PC-9 (cell line): ENCODE results near the gene NCBP2L. TPM values are rescaled to one million over a fixed set of nuclear protein-coding genes. Genes with fewer than 3 reads are reported as not detected.

Experiments used
- BruUV-seq: library from RNA; stranded (reverse); fragments of 400-500 nt; replicated peaks from 2 replicates; lab custom pipeline; 2021; lab: Mats Ljungman, UMichigan
- CTCF ChIA-PET: fragments of 300-600 bp; sonication (Branson Sonifier 250); formaldehyde crosslinking; loops from one replicate; lab custom pipeline; 2022; ENCODE audit warnings: antibody characterized with exemption; lab: Charles Lee
- POLR2A ChIA-PET: fragments of 300-600 bp; sonication (Branson Sonifier 250); formaldehyde crosslinking; loops from one replicate; lab custom pipeline; 2022; ENCODE audit warnings: antibody characterized with exemption; ENCODE audit not compliant: unreplicated experiment; lab: Charles Lee
- DNase-seq, 2 experiments: peaks; one replicate each; pipeline versions ENCODE4 v3.0.0 to v3.0.0-alpha.2; 2015 to 2022; ENCODE audit warnings: mixed read lengths in 1 of 2
- H2AFZ ChIP-seq: fragments of 200-600 bp; sonication (generic); 2 replicates; pipeline ENCODE4 v1.8.1; 2017; ENCODE audit warnings: antibody characterized with exemption
- H3F3A ChIP-seq: fragments of 200-600 bp; sonication (generic); 2 replicates; pipeline ENCODE4 v1.8.1; 2017; ENCODE audit warnings: antibody characterized with exemption, mild to moderate bottlenecking, low read depth; ENCODE audit not compliant: insufficient read depth
- H3K27ac ChIP-seq: fragments of 200-600 bp; sonication (generic); 2 replicates; pipeline ENCODE4 v1.6.1; 2016; ENCODE audit warnings: mixed run types
- H3K27me3 ChIP-seq: fragments of 200-600 bp; sonication (generic); 2 replicates; pipeline ENCODE4 v1.6.1; 2016; ENCODE audit warnings: low read depth, mixed run types; ENCODE audit not compliant: insufficient read depth
- H3K36me3 ChIP-seq: fragments of 200-600 bp; sonication (generic); 2 replicates; pipeline ENCODE4 v1.6.1; 2016; ENCODE audit warnings: low read depth, mixed run types
- H3K4me1 ChIP-seq: fragments of 200-600 bp; sonication (generic); replicated peaks from 2 replicates; pipeline ENCODE4 v1.6.1; 2016; ENCODE audit warnings: mixed run types; ENCODE audit not compliant: insufficient read depth
- H3K4me2 ChIP-seq: fragments of 200-600 bp; sonication (generic); 2 replicates; pipeline ENCODE4 v1.6.1; 2017; ENCODE audit warnings: mixed run types
- H3K4me3 ChIP-seq: fragments of 200-600 bp; sonication (generic); 2 replicates; pipeline ENCODE4 v1.6.1; 2016; ENCODE audit warnings: mixed run types
- H3K79me2 ChIP-seq: fragments of 200-600 bp; sonication (generic); 2 replicates; pipeline ENCODE4 v1.6.1; 2017; ENCODE audit warnings: low read depth, mixed run types
- H3K9me2 ChIP-seq: fragments of 200-600 bp; sonication (generic); 2 replicates; pipeline ENCODE4 v1.8.1; 2017; ENCODE audit warnings: mild to moderate bottlenecking; ENCODE audit not compliant: insufficient read depth
- H3K9me3 ChIP-seq: fragments of 200-600 bp; sonication (generic); 2 replicates; pipeline ENCODE4 v1.8.1; 2016; ENCODE audit warnings: low read depth; ENCODE audit not compliant: insufficient read depth
- H4K20me1 ChIP-seq: fragments of 200-600 bp; sonication (generic); 2 replicates; pipeline ENCODE4 v1.8.1; 2017; ENCODE audit not compliant: insufficient read depth
- CTCF ChIP-seq: fragments of 200-600 bp; sonication (generic); conservative IDR thresholded peaks from 2 replicates; pipeline ENCODE4 v1.6.1; 2017; ENCODE audit warnings: mixed run types, antibody characterized with exemption, mild to moderate bottlenecking, moderate library complexity
- EZH2 ChIP-seq: fragments of 200-600 bp; sonication (generic); IDR thresholded peaks from 2 replicates; pipeline ENCODE4 v1.8.0; 2017; ENCODE audit warnings: antibody characterized with exemption, low read depth
- intact Hi-C: fragments of 100-400 bp; cut with micrococcal nuclease; formaldehyde crosslinking; loops from one replicate; pipeline ENCODE4 v1.10.0; 2022; ENCODE audit not compliant: unreplicated experiment
- total RNA-seq: library from RNA; stranded (reverse); gene quantifications from 2 replicates; pipeline ENCODE4 v1.2.3, GENCODE V29; 2021

Gene NCBP2L
- total RNA-seq, 1 experiment from 2014 or later: not detected

- Histone ChIP-seq H3K27me3 (no peaks in the 10 kb centered on the region), H4K20me1 (no peaks in the 10 kb centered on the region), H3K4me1 (peaks cover 55% of the 10 kb centered on the region), H2AFZ (no peak overlapping the region), H3K79me2 (no peaks in the 10 kb centered on the region), H3K4me3 (no peak overlapping the region), H3K9me2 (no peaks in the 10 kb centered on the region), H3K36me3 (no peaks in the 10 kb centered on the region), H3K27ac (no peak overlapping the region), H3K4me2 (no peak overlapping the region), H3F3A (peaks cover 18% of the 10 kb centered on the region; the same call in 1 of the 2 replicates), H3K9me3 (no peaks in the 10 kb centered on the region)
- BruUV-seq: no TSS peak
- DNase-seq: no peak
- no peak for TF ChIP-seq EZH2
- TF ChIP-seq CTCF: no peak
- intact Hi-C loops: no loop called here
- ChIA-PET POLR2A (no interaction called here), CTCF (interaction anchor here (1.6 kb wide), 1 partner anchor 37 kb away, joined by 7 read pairs; the partner anchor contains the start of gene TSC22D3)
Measured at GRCh38 chrX:107738272-107738671, 39.3 kb upstream of the NCBP2L start.

- POLR2A ChIA-PET: no interaction called here
- H3K79me2 ChIP-seq: no peaks in the 10 kb centered on the region
- no peak overlapping the region for H3K4me3 ChIP-seq
- TF ChIP-seq CTCF (no peak), EZH2 (no peak)
- H3K36me3 ChIP-seq: no peaks in the 10 kb centered on the region
- no TSS peak for BruUV-seq
- CTCF ChIA-PET: no interaction called here
- no peak overlapping the region for H2AFZ ChIP-seq
- H3K27me3 ChIP-seq: no peaks in the 10 kb centered on the region
- no peak for DNase-seq
- H4K20me1 ChIP-seq: no peaks in the 10 kb centered on the region
- peaks cover 51% of the 10 kb centered on the region for H3K4me1 ChIP-seq
- intact Hi-C loops: no loop called here
- H3K9me2 ChIP-seq: no peaks in the 10 kb centered on the region
- no peaks in the 10 kb centered on the region for H3K9me3 ChIP-seq
- peaks cover 18% of the 10 kb centered on the region; the same call in 1 of the 2 replicates for H3F3A ChIP-seq
- H3K27ac ChIP-seq: no peak overlapping the region
- H3K4me2 ChIP-seq: no peak overlapping the region
Measured at GRCh38 chrX:107738768-107739167, 38.8 kb upstream of the NCBP2L start.

GRCh38 chrX:107739541-107739940, 38.0 kb upstream of the NCBP2L start:
- Histone ChIP-seq H3K4me1 (peaks cover 44% of the 10 kb centered on the region), H4K20me1 (no peaks in the 10 kb centered on the region), H3K9me3 (no peaks in the 10 kb centered on the region), H3K4me3 (no peak overlapping the region), H3K4me2 (no peak overlapping the region), H3K27ac (no peak overlapping the region), H3K9me2 (no peaks in the 10 kb centered on the region), H3F3A (peaks cover 18% of the 10 kb centered on the region; the same call in 1 of the 2 replicates), H3K79me2 (no peaks in the 10 kb centered on the region), H3K36me3 (no peaks in the 10 kb centered on the region), H3K27me3 (no peaks in the 10 kb centered on the region), H2AFZ (no peak overlapping the region)
- no peak for DNase-seq
- BruUV-seq: no TSS peak
- ChIA-PET CTCF (no interaction called here), POLR2A (no interaction called here)
- intact Hi-C loops: no loop called here
- TF ChIP-seq EZH2 (no peak), CTCF (no peak)
